Prostate gland (tissue), 2 donors: ENCODE data around the gene LSM2. TPM values are rescaled to one million over a fixed set of nuclear protein-coding genes. Genes with fewer than 3 reads are reported as not detected.
A peak's percentile ranks its signal among the peaks of the same experiment; 100 is the strongest.

Source experiments
- DNase-seq: peaks from one replicate; pipeline ENCODE4 v3.0.0-alpha.2; 2019; ENCODE audit warnings: low spot score
- H3K27ac ChIP-seq, 2 donors: fragments of 200-600 bp; sonication (generic); 2 replicates each; pipeline ENCODE4 v1.5.1; 2017 to 2019
- H3K27me3 ChIP-seq: fragments of 200-600 bp; sonication (generic); replicated peaks from 2 replicates; pipeline ENCODE4 v1.5.1; 2019; ENCODE audit not compliant: insufficient read depth
- H3K36me3 ChIP-seq, 2 donors: fragments of 200-600 bp; sonication (generic); 1 replicate in 1 of 2; 2 replicates in 1 of 2; pipeline versions ENCODE4 v1.5.1 to v1.8.1; 2017 to 2019
- H3K4me1 ChIP-seq: fragments of 200-600 bp; sonication (generic); replicated peaks from 2 replicates; pipeline ENCODE4 v1.5.1; 2019
- H3K4me3 ChIP-seq, 2 donors: fragments of 200-600 bp; sonication (generic); 2 replicates each; pipeline ENCODE4 v1.5.1; 2017 to 2019
- H3K9me3 ChIP-seq: fragments of 200-600 bp; sonication (generic); 2 replicates; pipeline ENCODE4 v1.5.1; 2017
- POLR2A ChIP-seq: fragments of 450-650 bp; IDR thresholded peaks from one replicate; pipeline ENCODE4 v1.6.1; 2016; ENCODE audit warnings: antibody characterized with exemption, mild to moderate bottlenecking
- POLR2AphosphoS5 ChIP-seq: sonication (generic); formaldehyde crosslinking; IDR thresholded peaks from one replicate; pipeline ENCODE4 v1.6.1; 2017; ENCODE audit warnings: antibody characterized with exemption
- WGBS: methylation state at CpG from one replicate; pipeline ENCODE4 v1.1.5; 2018; 5-methylcytosine and 5-hydroxymethylcytosine counted together
- intact Hi-C: fragments of 100-400 bp; cut with DNase I; formaldehyde crosslinking; loops from one replicate; pipeline ENCODE4 v1.14.2; 2022
- total RNA-seq, 2 donors: library from RNA; depleted of rRNA; stranded (reverse); fragments of >200 nt; gene quantifications; one replicate each; pipeline ENCODE4 v1.1.0, GENCODE V29; 2016
- TF ChIP-seq, protein P1 (sequence below), 4 experiments: fragments of 200-600 bp in 2 of 4; fragments of 450-650 bp in 2 of 4; sonication (generic) in 2 of 4; IDR thresholded peaks; 1 replicate in 3 of 4; 2 replicates in 1 of 4; pipeline ENCODE4 v1.5.1; 2016 to 2019; ENCODE audit warnings: antibody characterized with exemption in 4 of 4, mild to moderate bottlenecking in 2 of 4, moderate library complexity in 2 of 4

Gene LSM2
- total RNA-seq, 2 donors from 2014 or later: 51.9 to 52.5 TPM

GRCh38 chr6:31836474-31837368, 30.0 kb upstream of the LSM2 start:
- H3K4me3 ChIP-seq: peak overlapping the region; percentile 70 to 80
- H3K36me3 ChIP-seq: peaks cover 0 to 3% of the 10 kb centered on the region in 2 donors
- H3K27ac ChIP-seq: peak overlapping the region; percentile 97
- H3K27me3 ChIP-seq: no peaks in the 10 kb centered on the region
- peaks cover 15% of the 10 kb centered on the region for H3K4me1 ChIP-seq
- no peaks in the 10 kb centered on the region for H3K9me3 ChIP-seq
- TF ChIP-seq POLR2A: no peak
- TF ChIP-seq, protein P1, sequence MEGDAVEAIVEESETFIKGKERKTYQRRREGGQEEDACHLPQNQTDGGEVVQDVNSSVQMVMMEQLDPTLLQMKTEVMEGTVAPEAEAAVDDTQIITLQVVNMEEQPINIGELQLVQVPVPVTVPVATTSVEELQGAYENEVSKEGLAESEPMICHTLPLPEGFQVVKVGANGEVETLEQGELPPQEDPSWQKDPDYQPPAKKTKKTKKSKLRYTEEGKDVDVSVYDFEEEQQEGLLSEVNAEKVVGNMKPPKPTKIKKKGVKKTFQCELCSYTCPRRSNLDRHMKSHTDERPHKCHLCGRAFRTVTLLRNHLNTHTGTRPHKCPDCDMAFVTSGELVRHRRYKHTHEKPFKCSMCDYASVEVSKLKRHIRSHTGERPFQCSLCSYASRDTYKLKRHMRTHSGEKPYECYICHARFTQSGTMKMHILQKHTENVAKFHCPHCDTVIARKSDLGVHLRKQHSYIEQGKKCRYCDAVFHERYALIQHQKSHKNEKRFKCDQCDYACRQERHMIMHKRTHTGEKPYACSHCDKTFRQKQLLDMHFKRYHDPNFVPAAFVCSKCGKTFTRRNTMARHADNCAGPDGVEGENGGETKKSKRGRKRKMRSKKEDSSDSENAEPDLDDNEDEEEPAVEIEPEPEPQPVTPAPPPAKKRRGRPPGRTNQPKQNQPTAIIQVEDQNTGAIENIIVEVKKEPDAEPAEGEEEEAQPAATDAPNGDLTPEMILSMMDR (IDR thresholded peaks at IDR 0.05): peak in 1 of 4 experiments; percentile 19
- intact Hi-C loops: no loop called here
- DNase-seq: no peak
- 18% methylated on average over 12 of the region's 12 CpGs for WGBS

DNA sequence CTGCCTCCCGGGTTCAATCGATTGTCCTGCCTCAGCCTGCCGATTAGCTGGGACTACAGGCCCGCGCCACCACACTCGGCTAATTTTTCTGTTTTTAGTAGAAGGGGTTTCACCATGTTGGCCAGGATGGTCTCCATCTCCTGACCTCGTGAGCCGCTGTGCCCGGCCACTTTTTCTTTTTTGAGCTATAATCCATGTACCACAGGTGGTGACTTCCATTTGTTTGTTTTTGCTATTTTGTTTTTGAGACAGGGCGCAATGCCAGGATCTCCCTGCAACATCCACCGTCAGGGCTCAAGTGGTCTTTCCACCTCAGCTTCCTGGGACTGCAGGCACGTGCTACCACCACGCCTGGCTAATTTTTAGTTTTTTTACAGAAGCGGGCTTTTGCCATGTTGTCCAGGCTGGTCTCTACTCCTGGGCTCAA, 29.3 kb upstream of the LSM2 start:
- peaks cover 19% of the 10 kb centered on the region for H3K4me1 ChIP-seq
- no peak for DNase-seq
- no peaks in the 10 kb centered on the region for H3K9me3 ChIP-seq
- no peaks in the 10 kb centered on the region for H3K27me3 ChIP-seq
- peak overlapping the region; percentile 70 to 80 for H3K4me3 ChIP-seq
- TF ChIP-seq POLR2A (no peak), POLR2AphosphoS5 (no peak)
- TF ChIP-seq, protein P1 (IDR thresholded peaks at IDR 0.05): no peak
- H3K27ac ChIP-seq: peak overlapping the region; percentile 97
- peaks cover 0 to 3% of the 10 kb centered on the region in 2 donors for H3K36me3 ChIP-seq
- intact Hi-C loops: no loop called here
- 14% methylated on average over 14 of the region's 14 CpGs for WGBS

- under 1% methylated on average over 59 of the region's 59 CpGs for WGBS
- peak; percentile 81 for DNase-seq
- peak overlapping the region; percentile 97 for H3K27ac ChIP-seq
- peak; percentile 83 for TF ChIP-seq POLR2AphosphoS5
- peak; percentile 65 for TF ChIP-seq POLR2A
- TF ChIP-seq, protein P1 (IDR thresholded peaks at IDR 0.05): no peak
- peak overlapping the region; percentile 70 to 80 for H3K4me3 ChIP-seq
- intact Hi-C loops: loop anchor here (5.0 kb wide), 1 partner anchor 152 kb away; the partner anchor contains the start of gene LY6G5C
- H3K27me3 ChIP-seq: no peaks in the 10 kb centered on the region
- peaks cover 0 to 3% of the 10 kb centered on the region in 2 donors for H3K36me3 ChIP-seq
- H3K4me1 ChIP-seq: peaks cover 19% of the 10 kb centered on the region
- H3K9me3 ChIP-seq: no peaks in the 10 kb centered on the region
Measured at GRCh38 chr6:31834367-31835250, 27.8 kb upstream of the LSM2 start.

GRCh38 chr6:31831350-31832215, 24.8 kb upstream of the LSM2 start:
- no peak for TF ChIP-seq POLR2AphosphoS5
- no peak for TF ChIP-seq POLR2A
- TF ChIP-seq, protein P1 (IDR thresholded peaks at IDR 0.05): no peak
- WGBS: 70% methylated on average over 15 of the region's 15 CpGs
- no peak for DNase-seq
- no peaks in the 10 kb centered on the region for H3K36me3 ChIP-seq
- H3K4me1 ChIP-seq: peaks cover 10% of the 10 kb centered on the region
- H3K9me3 ChIP-seq: no peaks in the 10 kb centered on the region
- H3K27ac ChIP-seq: peak overlapping the region; percentile 97
- H3K4me3 ChIP-seq: peak overlapping the region; percentile 52 to 74
- intact Hi-C loops: loop anchor here (5.0 kb wide), 1 partner anchor 149 kb away; the partner anchor contains the start of gene LY6G5C
- no peaks in the 10 kb centered on the region for H3K27me3 ChIP-seq
